SH-SY5Y (cell line): ENCODE results near the gene MAP3K7CL.

Experiments used
- GATA2 ChIP-seq: IDR thresholded peaks from 2 replicates; pipeline ENCODE4 v1.6.1; 2011; ENCODE audit warnings: mild to moderate bottlenecking, low read depth, low read length
- GATA3 ChIP-seq: IDR thresholded peaks from 2 replicates; pipeline ENCODE4 v1.6.1; 2011; ENCODE audit warnings: low read depth, mild to moderate bottlenecking, low read length, moderate library complexity

DNA sequence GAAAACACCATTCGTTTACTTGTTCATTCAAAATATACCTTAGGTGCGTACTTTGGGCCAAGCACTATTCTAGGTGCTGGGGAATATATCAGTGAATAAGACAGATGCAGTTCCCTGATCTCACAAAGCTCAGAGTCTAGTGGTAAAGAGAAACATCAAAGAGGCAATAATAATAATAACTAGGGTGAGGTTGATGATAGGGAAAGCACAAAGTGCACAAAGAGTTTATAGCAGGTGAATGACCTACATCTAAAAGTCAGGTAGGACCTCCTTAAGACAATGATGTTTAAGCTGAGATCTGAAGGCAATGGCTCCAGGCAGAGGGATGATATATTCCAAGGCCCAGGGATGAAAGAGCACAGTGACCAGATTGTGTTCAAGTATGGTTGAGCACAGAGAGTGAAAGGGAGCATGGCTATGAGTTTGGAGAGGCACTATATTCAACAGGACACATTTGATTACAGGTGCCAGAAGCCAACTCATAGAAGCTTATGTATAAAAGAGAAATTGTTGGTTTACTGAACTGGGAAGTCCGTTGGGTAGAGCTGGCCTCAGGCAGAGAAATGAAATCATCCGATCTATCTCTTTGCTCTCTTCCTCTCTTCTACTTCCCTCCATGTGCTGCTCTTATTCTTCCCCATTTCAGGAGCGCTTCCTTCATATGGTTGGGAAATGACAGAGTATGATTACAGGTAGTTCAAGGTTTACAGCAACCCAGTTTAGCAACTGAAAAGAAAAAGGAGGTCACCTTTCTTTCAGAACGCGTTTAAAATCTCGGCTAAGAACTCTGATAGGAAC lies 34.0 kb upstream of the MAP3K7CL start:
- TF ChIP-seq GATA2 (no peak), GATA3 (no peak)
